ENCODE data around the gene SPTBN1.
"Not testable (repeated sequence)": the region's sequence is repeated elsewhere in the genome, so short reads cannot be mapped to it uniquely, and the experiment has no call there.

SPTBN1 gene

GRCh38 chr2:54697934-54698333 lies 241.8 kb downstream of the SPTBN1 start:
- Histone ChIP-seq H3K36me3 (replicated peaks; ENCODE audit: low read depth, low read length) (no peaks in the 10 kb centered on the region), H3K79me2 (ENCODE audit: low read length) (no peaks in the 10 kb centered on the region), H3K9me3 (ENCODE audit: insufficient read depth, low read length) (no peaks in the 10 kb centered on the region), H3K4me2 (ENCODE audit: low read length) (no peak overlapping the region), H3K4me1 (ENCODE audit: low read length) (no peaks in the 10 kb centered on the region), H3K4me3 (ENCODE audit: low read length) (no peak overlapping the region), H4K20me1 (ENCODE audit: insufficient read depth, low read length) (no peaks in the 10 kb centered on the region), H3K27me3 (ENCODE audit: low read depth, low read length) (peaks cover 12% of the 10 kb centered on the region; the same call in 1 of the 2 replicates), H3K27ac (ENCODE audit: low read length) (no peak overlapping the region), H2AFZ (ENCODE audit: low read depth, low read length) (no peak overlapping the region), H3K9ac (ENCODE audit: low read length) (no peak overlapping the region)
- TF ChIP-seq CTCF (IDR thresholded peaks at IDR 0.05; ENCODE audit: low read depth, low read length) = no peak
- TF ChIP-seq EZH2phosphoT487 (IDR thresholded peaks at IDR 0.05; ENCODE audit: low read depth) = no peak

- H3K36me3 ChIP-seq (replicated peaks; ENCODE audit: low read depth, low read length); H3K4me3 ChIP-seq (ENCODE audit: low read length); H3K4me1 ChIP-seq (ENCODE audit: low read length); H3K79me2 ChIP-seq (ENCODE audit: low read length); H3K9me3 ChIP-seq (ENCODE audit: insufficient read depth, low read length); H4K20me1 ChIP-seq (ENCODE audit: insufficient read depth, low read length); H3K4me2 ChIP-seq (ENCODE audit: low read length); H3K27ac ChIP-seq (ENCODE audit: low read length); H2AFZ ChIP-seq (ENCODE audit: low read depth, low read length); H3K9ac ChIP-seq (ENCODE audit: low read length): not testable (repeated sequence)
- peaks cover 12% of the 10 kb centered on the region; the same call in 1 of the 2 replicates for H3K27me3 ChIP-seq (ENCODE audit: low read depth, low read length)
These were observed 242.8 kb downstream of the SPTBN1 start for GRCh38 chr2:54698926-54699325.

- Histone ChIP-seq H3K9ac (ENCODE audit: low read length) (no peak overlapping the region), H3K27me3 (ENCODE audit: low read depth, low read length) (peaks cover 12% of the 10 kb centered on the region; the same call in 1 of the 2 replicates), H4K20me1 (ENCODE audit: insufficient read depth, low read length) (no peaks in the 10 kb centered on the region), H3K36me3 (replicated peaks; ENCODE audit: low read depth, low read length) (no peaks in the 10 kb centered on the region), H3K4me1 (ENCODE audit: low read length) (no peaks in the 10 kb centered on the region), H3K4me3 (ENCODE audit: low read length) (no peak overlapping the region), H3K9me3 (ENCODE audit: insufficient read depth, low read length) (no peaks in the 10 kb centered on the region), H2AFZ (ENCODE audit: low read depth, low read length) (no peak overlapping the region), H3K79me2 (ENCODE audit: low read length) (no peaks in the 10 kb centered on the region), H3K4me2 (ENCODE audit: low read length) (no peak overlapping the region), H3K27ac (ENCODE audit: low read length) (no peak overlapping the region)
- TF ChIP-seq CTCF (IDR thresholded peaks at IDR 0.05; ENCODE audit: low read depth, low read length) (no peak), EZH2phosphoT487 (IDR thresholded peaks at IDR 0.05; ENCODE audit: low read depth) (no peak)
These were observed 243.5 kb downstream of the SPTBN1 start for GRCh38 chr2:54699665-54700064.

DNA sequence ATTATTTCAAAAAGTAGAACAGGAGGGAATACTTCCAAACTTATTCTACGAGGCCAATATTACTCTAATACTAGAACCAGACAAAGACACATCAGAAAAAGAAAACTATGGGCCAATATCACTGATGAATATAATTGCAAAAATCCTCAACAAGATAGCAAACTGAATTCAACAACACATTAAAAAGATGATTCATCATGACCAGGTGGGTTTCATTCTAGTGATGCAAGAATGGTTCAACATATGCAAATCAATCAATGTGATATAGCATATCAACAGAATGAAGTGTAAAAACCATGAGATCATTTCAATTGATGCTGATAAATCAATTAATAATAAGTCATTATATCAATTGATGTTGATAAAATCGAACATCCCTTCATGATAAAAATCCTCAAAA lies 244.9 kb downstream of the SPTBN1 start:
- Histone ChIP-seq H3K27me3 (ENCODE audit: low read depth, low read length) (peaks cover 12% of the 10 kb centered on the region; the same call in 1 of the 2 replicates), H3K79me2 (ENCODE audit: low read length) (no peaks in the 10 kb centered on the region), H3K4me1 (ENCODE audit: low read length) (no peaks in the 10 kb centered on the region), H3K4me3 (ENCODE audit: low read length) (no peak overlapping the region), H3K9ac (ENCODE audit: low read length) (no peak overlapping the region), H3K4me2 (ENCODE audit: low read length) (no peak overlapping the region), H3K27ac (ENCODE audit: low read length) (no peak overlapping the region), H3K9me3 (ENCODE audit: insufficient read depth, low read length) (no peaks in the 10 kb centered on the region), H4K20me1 (ENCODE audit: insufficient read depth, low read length) (no peaks in the 10 kb centered on the region), H2AFZ (ENCODE audit: low read depth, low read length) (no peak overlapping the region), H3K36me3 (replicated peaks; ENCODE audit: low read depth, low read length) (no peaks in the 10 kb centered on the region)
- TF ChIP-seq EZH2phosphoT487 (IDR thresholded peaks at IDR 0.05; ENCODE audit: low read depth) = no peak
- TF ChIP-seq CTCF (IDR thresholded peaks at IDR 0.05; ENCODE audit: low read depth, low read length) = no peak

DNA sequence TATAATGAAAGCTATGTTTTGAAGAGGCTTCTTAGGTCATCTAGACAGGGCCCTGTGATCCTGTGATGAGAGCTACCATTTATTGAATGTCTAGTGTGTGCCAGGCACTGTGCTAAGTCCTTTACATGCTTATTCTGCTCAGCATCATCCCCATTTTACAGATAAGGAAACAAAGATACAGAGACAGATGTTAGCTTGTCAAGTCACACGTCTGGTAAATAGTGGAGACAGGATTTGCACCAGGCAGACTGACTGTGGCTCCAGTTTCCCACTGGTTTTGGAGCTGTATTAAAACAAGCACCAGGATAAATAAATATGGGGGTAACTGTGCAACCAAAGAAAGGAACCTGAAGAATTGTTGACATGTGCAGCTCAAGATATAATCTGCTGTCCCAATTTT lies 248.1 kb downstream of the SPTBN1 start:
- Histone ChIP-seq H3K79me2 (ENCODE audit: low read length) (no peaks in the 10 kb centered on the region), H3K9me3 (ENCODE audit: insufficient read depth, low read length) (no peaks in the 10 kb centered on the region), H3K4me1 (ENCODE audit: low read length) (no peaks in the 10 kb centered on the region), H3K27ac (ENCODE audit: low read length) (no peak overlapping the region), H4K20me1 (ENCODE audit: insufficient read depth, low read length) (no peaks in the 10 kb centered on the region), H3K27me3 (ENCODE audit: low read depth, low read length) (peaks cover 12% of the 10 kb centered on the region; the same call in 1 of the 2 replicates), H3K36me3 (replicated peaks; ENCODE audit: low read depth, low read length) (no peaks in the 10 kb centered on the region), H3K4me2 (ENCODE audit: low read length) (no peak overlapping the region), H2AFZ (ENCODE audit: low read depth, low read length) (no peak overlapping the region), H3K4me3 (ENCODE audit: low read length) (no peak overlapping the region), H3K9ac (ENCODE audit: low read length) (no peak overlapping the region)
- no peak for TF ChIP-seq EZH2phosphoT487 (IDR thresholded peaks at IDR 0.05; ENCODE audit: low read depth)
- TF ChIP-seq CTCF (IDR thresholded peaks at IDR 0.05; ENCODE audit: low read depth, low read length) = no peak
